ENCODE results near the gene IRF5. TPM values are rescaled to one million over a fixed set of nuclear protein-coding genes. Genes with fewer than 3 reads are reported as not detected.

IRF5 gene
- total RNA-seq, 1 experiment from 2014 or later = 0.66 TPM

- TF ChIP-seq E2F4 (CRISPR knock-in tag; IDR thresholded peaks at IDR 0.05; ENCODE audit: borderline replicate concordance, low read depth) (no peak), CDX4 (CRISPR knock-in tag; IDR thresholded peaks at IDR 0.05; ENCODE audit: borderline replicate concordance) (no peak), ZNF512 (CRISPR knock-in tag; IDR thresholded peaks at IDR 0.05; ENCODE audit: borderline replicate concordance) (no peak), HMGXB4 (CRISPR knock-in tag; IDR thresholded peaks at IDR 0.05) (no peak), ARID4B (CRISPR knock-in tag; IDR thresholded peaks at IDR 0.05; ENCODE audit: borderline replicate concordance) (no peak), IRF2 (CRISPR knock-in tag; IDR thresholded peaks at IDR 0.05; ENCODE audit: borderline replicate concordance, low read depth) (no peak), E2F5 (CRISPR knock-in tag; IDR thresholded peaks at IDR 0.05) (no peak), SMAD3 (CRISPR knock-in tag; IDR thresholded peaks at IDR 0.05; ENCODE audit: borderline replicate concordance) (no peak), PRDM15 (CRISPR knock-in tag; IDR thresholded peaks at IDR 0.05) (no peak), FOXK1 (CRISPR knock-in tag; IDR thresholded peaks at IDR 0.05) (no peak), STAT6 (CRISPR knock-in tag; conservative IDR thresholded peaks at IDR 0.05; ENCODE audit: low read depth) (no peak)
These were observed 10.7 kb downstream of the IRF5 start (continued) for GRCh38 chr7:128948312-128948973.
